ENCODE data around the gene RAB33B.

GRCh38 chr4:139522457-139522856, 68.5 kb downstream of the RAB33B start:
- no peak for TF ChIP-seq CTCF (IDR thresholded peaks at IDR 0.05)
- no peak for TF ChIP-seq POLR2A (IDR thresholded peaks at IDR 0.05)

Data from transverse colon (tissue), 3 donors.